HTERT RPE-1 (cell line): ENCODE measurements around the gene PRSS23.
"Not testable (repeated sequence)": the region's sequence is repeated elsewhere in the genome, so short reads cannot be mapped to it uniquely, and the experiment has no call there.

ENCODE experiments used
- in situ Hi-C: fragments of 300-500 bp; cut with MboI; formaldehyde crosslinking; loops from 4 replicates; pipeline ENCODE4 v1.14.3; 2020; ENCODE audit warnings: low sequenced_read_pairs

Gene PRSS23, protein sequence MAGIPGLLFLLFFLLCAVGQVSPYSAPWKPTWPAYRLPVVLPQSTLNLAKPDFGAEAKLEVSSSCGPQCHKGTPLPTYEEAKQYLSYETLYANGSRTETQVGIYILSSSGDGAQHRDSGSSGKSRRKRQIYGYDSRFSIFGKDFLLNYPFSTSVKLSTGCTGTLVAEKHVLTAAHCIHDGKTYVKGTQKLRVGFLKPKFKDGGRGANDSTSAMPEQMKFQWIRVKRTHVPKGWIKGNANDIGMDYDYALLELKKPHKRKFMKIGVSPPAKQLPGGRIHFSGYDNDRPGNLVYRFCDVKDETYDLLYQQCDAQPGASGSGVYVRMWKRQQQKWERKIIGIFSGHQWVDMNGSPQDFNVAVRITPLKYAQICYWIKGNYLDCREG

GRCh38 chr11:86800076-86800959 is at the start of gene PRSS23:
PRSS23 (plus strand) TSS chr11:86800542; CDS start chr11:86807644, 7,102 bp downstream.
- in situ Hi-C loops: no loop called here

DNA sequence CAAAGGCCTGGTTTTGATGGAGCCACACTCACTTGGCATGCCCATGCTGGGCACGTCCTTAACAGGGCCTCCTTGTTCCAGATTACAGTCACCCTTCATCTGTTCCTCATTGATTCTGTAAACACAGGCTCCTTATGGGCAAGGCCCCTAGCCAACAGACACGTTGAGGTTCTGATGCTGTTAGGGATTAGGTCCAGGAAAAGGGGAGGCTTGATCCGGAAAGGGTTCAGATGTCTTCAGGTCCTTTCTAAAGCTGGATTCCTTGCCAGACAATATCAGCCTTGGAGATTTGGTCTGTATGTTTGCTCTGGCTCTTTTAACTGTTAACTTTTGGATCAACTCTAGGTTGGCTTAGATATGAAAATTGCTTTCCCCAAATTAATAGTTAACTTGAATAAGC is 46.9 kb upstream of the PRSS23 start:
- in situ Hi-C loops: no loop called here

GRCh38 chr11:86755146-86755545 is 45.2 kb upstream of the PRSS23 start:
- in situ Hi-C loops: no loop called here

DNA sequence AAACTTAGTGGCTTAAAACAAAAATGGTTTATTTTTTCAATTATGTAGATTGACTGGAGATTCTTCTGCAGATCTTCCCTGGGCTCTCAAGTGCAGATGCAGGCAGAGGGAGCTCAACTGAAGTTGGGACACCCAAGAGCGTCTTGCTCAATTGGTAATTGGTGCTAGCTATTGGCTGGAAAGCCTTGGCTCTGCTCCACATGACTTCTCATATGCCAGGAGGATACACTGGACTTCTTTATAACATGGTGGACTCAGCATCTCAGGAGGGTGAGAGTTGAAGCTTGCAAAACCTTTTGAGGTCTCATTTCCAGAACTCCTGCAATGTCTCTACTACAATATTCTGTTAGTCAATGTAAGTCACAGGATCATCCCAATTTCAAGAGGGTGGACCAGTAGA is 42.2 kb upstream of the PRSS23 start:
- in situ Hi-C loops: no loop called here

GRCh38 chr11:86760577-86760976 is 39.8 kb upstream of the PRSS23 start:
- in situ Hi-C loops: no loop called here

GRCh38 chr11:86761978-86762377 is 38.4 kb upstream of the PRSS23 start:
- in situ Hi-C loops: no loop called here

DNA sequence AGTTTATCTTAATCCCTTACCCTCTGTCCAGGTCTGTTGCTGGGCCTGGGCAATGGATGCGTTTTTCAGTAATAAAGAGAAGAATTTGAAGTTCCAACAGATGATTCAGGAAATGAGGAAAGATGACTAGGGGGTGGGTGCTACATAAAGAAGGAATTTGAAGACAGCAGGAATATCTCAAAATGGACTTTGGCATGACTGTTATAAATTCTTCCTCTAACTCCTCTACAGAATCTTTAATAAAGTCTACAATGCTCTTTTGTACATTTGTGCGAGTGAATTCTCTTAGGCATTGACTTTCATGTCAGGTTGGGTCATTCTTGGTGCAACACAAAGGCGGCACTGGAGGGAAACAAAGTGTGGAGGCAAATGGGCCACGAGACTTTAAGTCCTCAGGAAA is 35.1 kb upstream of the PRSS23 start:
- in situ Hi-C loops: no loop called here

DNA sequence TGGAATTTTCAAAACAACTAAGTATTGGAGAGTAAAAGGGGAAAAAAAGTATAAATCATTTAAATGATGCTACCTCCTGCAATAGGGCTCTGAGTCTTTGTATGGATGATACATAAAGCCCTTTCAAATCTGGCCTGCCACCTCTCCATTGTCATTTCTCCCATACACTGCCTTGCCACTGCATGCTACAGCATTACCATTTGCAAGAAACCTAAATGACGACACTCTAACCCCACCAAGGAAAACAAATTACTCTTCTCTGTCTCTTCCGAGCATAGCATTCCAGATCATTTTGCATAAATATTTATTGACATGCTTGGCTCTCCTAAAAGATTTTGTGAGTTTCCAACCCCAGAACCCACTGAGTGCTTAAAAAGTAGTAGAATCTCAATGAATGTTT is 34.5 kb upstream of the PRSS23 start:
- in situ Hi-C loops: no loop called here

DNA sequence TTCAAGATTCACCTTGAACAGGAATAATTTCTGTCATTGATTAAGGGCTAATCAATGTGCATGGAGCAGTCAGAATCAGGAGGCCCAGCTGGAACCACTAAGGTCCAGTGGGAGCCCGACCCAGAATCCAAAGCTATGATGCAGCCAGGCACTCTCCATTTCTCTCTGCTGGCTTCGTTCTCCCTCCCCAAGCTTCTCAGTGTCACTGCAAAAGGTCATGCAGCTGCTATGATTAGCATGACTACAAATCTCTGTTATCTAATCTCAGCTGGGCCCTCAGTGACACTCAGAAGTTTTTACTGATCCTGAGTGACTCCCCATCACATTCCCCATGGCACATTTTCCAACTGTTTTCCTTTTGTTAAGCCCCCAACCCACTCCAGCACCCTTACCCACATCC is 31.1 kb upstream of the PRSS23 start:
- in situ Hi-C loops: no loop called here

DNA sequence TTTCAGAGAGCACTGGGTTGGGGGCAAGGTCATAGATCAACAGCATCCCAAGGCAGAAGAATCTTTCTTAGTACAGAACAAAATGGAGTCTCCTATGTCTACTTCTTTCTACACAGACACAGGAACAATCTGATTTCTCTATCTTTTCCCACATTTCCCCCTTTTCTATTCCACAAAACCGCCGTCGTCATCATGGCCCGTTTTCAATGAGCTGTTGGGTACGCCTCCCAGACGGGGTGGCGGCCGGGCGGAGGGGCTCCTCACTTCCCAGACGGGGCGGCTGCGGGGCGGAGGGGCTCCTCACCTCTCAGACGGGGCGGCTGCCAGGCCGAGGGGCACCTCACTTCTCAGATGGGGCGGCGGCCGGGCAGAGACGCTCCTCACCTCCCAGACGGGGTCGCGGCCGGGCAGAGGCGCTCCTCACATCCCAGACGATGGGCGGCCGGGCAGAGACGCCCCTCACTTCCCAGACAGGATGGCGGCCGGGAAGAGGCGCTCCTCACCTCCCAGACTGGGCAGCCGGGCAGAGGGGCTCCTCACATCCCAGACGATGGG is 29.8 kb upstream of the PRSS23 start:
- in situ Hi-C loops: not testable (repeated sequence)

- in situ Hi-C loops: no loop called here
Observed at GRCh38 chr11:86772999-86773398, 27.3 kb upstream of the PRSS23 start.

DNA sequence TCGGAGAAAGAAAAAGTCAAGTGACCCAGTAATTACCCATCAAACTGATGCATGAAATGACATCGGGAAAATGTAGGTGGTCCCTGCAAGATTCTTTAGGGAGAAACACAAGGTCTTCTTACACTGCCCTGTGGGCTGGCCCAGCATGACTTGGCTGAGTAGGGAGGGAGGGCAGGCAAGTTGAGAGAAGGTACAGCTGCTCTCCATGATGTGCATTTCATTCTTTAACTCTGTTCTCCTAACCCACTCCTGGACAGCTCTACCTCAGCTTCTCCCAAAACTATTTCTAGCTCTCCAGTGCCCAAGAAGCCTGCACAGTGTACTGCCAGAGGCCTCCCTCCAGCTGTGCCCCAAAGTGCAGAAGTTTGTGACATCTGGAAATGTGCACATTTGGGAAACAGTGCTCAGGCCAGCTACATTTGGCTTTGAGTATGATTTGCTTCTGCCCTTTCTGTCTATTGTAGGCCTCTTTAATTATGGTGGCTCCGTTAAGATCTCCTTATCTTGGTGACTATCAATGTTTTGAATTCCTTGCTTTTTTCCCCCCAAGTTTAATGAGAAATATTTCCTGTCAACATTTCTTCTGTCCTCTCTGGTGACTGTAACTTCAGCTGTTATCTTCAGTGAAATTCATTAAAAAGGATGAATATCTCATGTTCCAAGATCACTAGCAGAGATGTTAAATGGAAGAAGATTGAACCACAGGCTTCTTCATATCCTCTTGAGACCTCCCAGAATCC is 26.7 kb upstream of the PRSS23 start:
- in situ Hi-C loops: no loop called here

DNA sequence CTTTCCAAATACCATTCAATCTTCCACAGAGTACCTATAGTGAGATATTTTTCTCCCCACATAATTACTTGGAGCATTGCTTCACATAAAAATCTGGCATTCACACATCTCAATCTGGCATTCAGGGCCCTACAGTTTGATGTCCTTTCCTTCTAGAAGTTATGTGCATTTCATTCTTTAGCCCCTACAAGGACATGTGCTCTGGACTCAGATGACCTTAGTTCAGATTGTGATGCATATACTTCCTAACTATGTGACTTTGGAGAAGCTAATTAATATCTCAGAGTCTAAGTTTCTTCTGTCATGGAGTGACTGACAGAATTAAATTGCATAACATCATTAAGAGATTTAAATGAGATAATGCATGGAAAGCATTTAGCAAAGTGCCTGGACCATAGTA is 25.9 kb upstream of the PRSS23 start:
- in situ Hi-C loops: no loop called here

- in situ Hi-C loops: no loop called here
Observed at GRCh38 chr11:86775361-86775760, 25.0 kb upstream of the PRSS23 start.

- in situ Hi-C loops: no loop called here
Observed at GRCh38 chr11:86781546-86781945, 18.8 kb upstream of the PRSS23 start.

DNA sequence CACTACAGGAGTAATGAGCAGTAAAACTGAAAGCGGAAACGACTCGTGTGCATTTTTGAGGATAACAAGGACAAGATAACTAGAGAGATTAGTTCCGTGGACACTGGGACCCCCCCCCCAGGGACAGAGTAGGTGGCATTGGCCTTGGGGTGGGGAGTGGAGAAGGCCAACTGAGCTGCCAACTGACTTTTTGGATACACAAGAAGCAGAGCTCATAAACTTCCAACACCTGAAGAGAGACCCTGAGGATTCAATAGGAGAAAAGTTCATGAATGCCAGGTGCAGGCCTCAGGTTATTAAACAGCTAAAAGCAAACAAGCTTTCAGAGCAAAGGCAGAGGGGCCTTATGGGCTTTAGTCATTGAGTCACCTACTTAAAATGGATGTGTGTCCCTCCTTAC is 17.6 kb upstream of the PRSS23 start:
- in situ Hi-C loops: no loop called here

GRCh38 chr11:86783661-86784060 is 16.7 kb upstream of the PRSS23 start:
- in situ Hi-C loops: no loop called here

DNA sequence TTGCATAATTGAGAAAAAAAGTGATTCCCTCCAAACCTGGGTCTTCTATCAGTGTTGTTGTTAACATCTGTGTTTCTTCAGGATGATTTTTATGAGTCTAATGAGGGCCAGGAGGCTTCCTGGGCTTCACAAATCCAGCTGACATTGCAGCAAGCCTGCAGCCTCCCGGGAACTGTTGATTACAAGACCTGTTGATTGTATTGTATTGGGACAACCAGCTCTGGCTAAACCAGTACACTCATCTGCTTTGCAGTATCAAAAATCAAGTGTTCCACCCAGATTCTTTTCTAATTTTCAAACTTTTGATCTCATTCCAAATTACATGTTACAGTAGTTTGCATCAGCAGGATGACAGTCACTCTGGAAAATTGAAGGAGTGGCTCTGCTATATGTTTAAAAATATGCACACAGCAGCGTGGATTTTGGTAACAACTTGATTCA is 16.1 kb upstream of the PRSS23 start:
- in situ Hi-C loops: no loop called here

- in situ Hi-C loops: no loop called here
Observed at GRCh38 chr11:86785576-86785975, 14.8 kb upstream of the PRSS23 start.

GRCh38 chr11:86787018-86787536 is 13.3 kb upstream of the PRSS23 start:
- in situ Hi-C loops: no loop called here

- in situ Hi-C loops: no loop called here
Observed at GRCh38 chr11:86787656-86788055, 12.7 kb upstream of the PRSS23 start.
